NB4 (cell line): ENCODE data around the gene CD47.
A peak's percentile ranks its signal among the peaks of the same experiment; 100 is the strongest.

Source experiments
- DNase-seq: peaks from one replicate; pipeline ENCODE4 v3.0.0; 2010; ENCODE audit warnings: low read depth
- H3K4me3 ChIP-seq: one replicate; pipeline ENCODE4 v1.5.1; 2011; ENCODE audit warnings: mild to moderate bottlenecking, low read depth, low read length, moderate library complexity
- MYC ChIP-seq: IDR thresholded peaks from 2 replicates; pipeline ENCODE4 v1.6.1; 2011; ENCODE audit warnings: low read depth, low read length
- POLR2A ChIP-seq: IDR thresholded peaks from 2 replicates; pipeline ENCODE4 v1.6.1; 2011; ENCODE audit warnings: mild to moderate bottlenecking; ENCODE audit not compliant: insufficient read length; ENCODE audit errors: extremely low read depth
- TF ChIP-seq, protein P1 (sequence below): IDR thresholded peaks from 2 replicates; pipeline ENCODE4 v1.6.1; 2011; ENCODE audit warnings: low read depth, low read length
- TF ChIP-seq, protein P2 (sequence below): IDR thresholded peaks from one replicate; pipeline ENCODE4 v1.5.1; 2012; ENCODE audit warnings: low read depth, low read length

Gene CD47

DNA sequence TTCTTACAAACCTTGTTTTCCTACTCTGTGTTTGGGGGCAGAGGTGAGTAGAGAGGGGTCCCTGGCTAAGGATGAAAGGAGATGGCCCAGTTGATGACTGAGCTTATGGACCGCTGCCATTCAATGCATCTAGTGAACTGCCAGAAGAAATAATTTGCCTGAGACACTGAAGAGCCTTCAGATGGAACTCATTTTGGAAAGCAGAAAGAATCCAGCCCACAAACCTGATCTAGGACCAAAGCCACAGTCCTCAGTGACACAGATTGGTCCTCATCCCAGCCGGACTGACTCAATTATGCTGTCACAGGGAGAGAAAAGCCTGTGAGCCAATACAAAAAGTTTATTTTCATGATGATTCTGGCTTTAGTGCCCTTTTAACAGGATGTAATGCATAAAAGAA lies 82.7 kb downstream of the CD47 start:
- H3K4me3 ChIP-seq: no peak overlapping the region
- no peak for DNase-seq
- TF ChIP-seq, protein P1, sequence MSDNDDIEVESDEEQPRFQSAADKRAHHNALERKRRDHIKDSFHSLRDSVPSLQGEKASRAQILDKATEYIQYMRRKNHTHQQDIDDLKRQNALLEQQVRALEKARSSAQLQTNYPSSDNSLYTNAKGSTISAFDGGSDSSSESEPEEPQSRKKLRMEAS: no peak
- no peak for TF ChIP-seq MYC
- TF ChIP-seq POLR2A: no peak
- TF ChIP-seq, protein P2, sequence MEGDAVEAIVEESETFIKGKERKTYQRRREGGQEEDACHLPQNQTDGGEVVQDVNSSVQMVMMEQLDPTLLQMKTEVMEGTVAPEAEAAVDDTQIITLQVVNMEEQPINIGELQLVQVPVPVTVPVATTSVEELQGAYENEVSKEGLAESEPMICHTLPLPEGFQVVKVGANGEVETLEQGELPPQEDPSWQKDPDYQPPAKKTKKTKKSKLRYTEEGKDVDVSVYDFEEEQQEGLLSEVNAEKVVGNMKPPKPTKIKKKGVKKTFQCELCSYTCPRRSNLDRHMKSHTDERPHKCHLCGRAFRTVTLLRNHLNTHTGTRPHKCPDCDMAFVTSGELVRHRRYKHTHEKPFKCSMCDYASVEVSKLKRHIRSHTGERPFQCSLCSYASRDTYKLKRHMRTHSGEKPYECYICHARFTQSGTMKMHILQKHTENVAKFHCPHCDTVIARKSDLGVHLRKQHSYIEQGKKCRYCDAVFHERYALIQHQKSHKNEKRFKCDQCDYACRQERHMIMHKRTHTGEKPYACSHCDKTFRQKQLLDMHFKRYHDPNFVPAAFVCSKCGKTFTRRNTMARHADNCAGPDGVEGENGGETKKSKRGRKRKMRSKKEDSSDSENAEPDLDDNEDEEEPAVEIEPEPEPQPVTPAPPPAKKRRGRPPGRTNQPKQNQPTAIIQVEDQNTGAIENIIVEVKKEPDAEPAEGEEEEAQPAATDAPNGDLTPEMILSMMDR: no peak

DNA sequence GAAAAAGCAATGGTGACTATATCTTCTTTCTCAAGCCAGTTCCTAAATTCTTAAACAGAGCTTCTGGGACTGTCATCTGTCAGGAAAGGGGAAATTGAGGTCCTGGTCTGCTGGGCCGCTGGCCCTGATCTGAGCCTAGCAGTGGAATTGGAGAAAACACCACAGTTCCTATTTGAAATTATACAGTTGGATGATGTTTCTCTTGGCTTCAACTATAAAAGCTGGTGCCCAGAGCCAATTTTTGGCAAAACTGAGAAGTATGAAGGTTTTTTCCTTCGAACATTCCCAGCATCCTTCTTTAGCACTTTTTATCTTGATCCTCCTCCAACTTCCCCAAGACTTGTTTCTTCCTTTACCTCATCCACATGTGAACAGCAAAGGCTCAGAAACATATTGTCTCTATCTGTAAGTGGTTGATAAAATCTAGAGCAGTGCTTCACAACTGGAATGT lies 83.9 kb downstream of the CD47 start:
- H3K4me3 ChIP-seq: no peak overlapping the region
- DNase-seq: no peak
- TF ChIP-seq, protein P2: no peak
- TF ChIP-seq MYC (no peak), POLR2A (no peak)
- TF ChIP-seq, protein P1: no peak

DNA sequence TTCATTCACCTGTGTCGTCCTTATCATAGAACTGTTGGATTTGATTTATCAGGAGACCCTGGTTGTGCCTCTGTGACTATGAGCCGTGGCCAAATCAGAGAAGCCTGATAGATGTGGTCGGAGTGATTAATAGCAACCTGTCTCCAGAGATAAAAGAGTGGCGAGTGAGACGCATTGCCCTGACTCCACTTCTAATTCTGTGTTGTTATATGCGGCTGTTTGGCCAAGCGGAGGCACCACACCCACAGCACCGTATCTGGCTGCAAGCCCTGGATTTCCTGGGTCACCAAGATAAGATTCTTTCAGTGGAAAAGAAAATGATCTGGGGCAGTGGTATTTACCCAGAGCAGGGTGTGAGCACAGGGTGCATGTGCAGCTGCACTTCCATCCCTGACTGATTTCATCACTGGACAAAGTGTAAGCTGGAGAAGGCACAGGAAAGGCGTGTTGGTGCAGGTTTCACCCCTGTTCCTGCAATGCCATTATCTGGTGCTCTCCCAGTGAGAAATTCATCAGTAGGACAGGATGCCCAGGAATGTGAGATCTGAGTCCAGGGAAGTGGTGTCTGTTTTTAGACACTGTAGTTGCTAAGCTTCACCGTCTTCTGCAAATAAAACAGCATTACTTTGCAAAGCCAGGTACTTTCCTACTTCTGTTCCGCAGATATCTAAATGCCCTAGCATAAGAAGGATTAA lies 84.6 kb downstream of the CD47 start:
- peak; percentile 9 for DNase-seq

DNA sequence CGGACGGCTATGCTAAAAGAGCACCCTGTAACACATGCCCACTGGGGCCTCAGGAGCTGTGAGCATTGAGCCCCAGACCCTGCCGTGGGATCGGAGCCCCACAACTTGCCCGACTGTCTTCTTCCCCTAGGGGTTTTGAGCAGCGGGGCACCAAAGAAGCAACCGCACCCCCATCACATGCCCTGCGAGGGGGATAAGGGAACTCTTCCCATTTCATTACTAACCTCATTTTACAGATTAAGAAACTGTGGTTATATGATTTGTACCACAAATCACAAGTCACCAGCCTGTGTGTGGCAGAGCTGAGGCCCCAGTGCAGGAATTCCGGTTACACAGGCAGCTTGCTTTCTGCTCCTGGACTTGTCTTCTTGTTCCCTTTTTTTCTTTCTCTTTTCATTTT lies 86.2 kb downstream of the CD47 start:
- TF ChIP-seq POLR2A (no peak), MYC (no peak)
- TF ChIP-seq, protein P1: no peak
- TF ChIP-seq, protein P2: no peak
- DNase-seq: peak; percentile 72
- no peak overlapping the region for H3K4me3 ChIP-seq

More for the DNA sequence above, 84.6 kb downstream of the CD47 start:
- no peak for TF ChIP-seq MYC
- TF ChIP-seq POLR2A: no peak
- TF ChIP-seq, protein P2: no peak
- TF ChIP-seq, protein P1: no peak
- H3K4me3 ChIP-seq: no peak overlapping the region

DNA sequence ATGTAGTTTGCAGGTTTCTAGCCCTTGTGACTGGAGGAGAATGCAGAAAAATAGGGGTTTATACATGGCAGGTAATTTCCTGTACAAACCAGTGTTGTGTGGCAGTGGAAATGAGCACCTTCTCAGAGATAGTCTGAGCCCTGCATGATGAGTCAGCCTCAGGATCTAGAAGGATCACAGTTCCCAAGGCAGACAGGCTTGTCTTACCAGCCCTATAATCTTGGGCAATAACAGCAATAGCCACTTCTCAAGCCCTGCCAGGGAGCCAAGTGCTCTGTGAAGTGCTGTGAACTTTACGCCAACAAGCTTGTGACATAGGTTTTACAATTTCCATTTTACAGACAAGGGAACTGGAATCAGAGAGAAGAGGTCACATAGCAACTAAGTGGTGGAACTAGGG lies 89.4 kb downstream of the CD47 start:
- DNase-seq: peak; percentile 29
- no peak overlapping the region for H3K4me3 ChIP-seq
- TF ChIP-seq MYC: no peak
- no peak for TF ChIP-seq POLR2A
- TF ChIP-seq, protein P1: no peak
- TF ChIP-seq, protein P2: no peak
